Activated T-cell treated with anti-CD3 and anti-CD28 coated beads, Interleukin-2, amount 50 U/mL, for 24 hours (primary cell): ENCODE measurements around the gene BRAT1.

Source experiments
- DNase-seq: peaks from one replicate; pipeline ENCODE4 v3.0.0-alpha.2; 2020
- H3K27ac Mint-ChIP-seq: 2 replicates; pipeline ENCODE4 v1.8.0; 2020; ENCODE audit warnings: mild to moderate bottlenecking, mixed read lengths
- H3K27me3 Mint-ChIP-seq: 2 replicates; pipeline ENCODE4 v1.8.0; 2020; ENCODE audit warnings: mixed read lengths
- H3K36me3 Mint-ChIP-seq: 2 replicates; pipeline ENCODE4 v1.8.0; 2020; ENCODE audit warnings: low read depth, mixed read lengths
- H3K4me1 Mint-ChIP-seq: 2 replicates; pipeline ENCODE4 v1.8.0; 2020; ENCODE audit warnings: low read depth, mixed read lengths
- H3K4me3 Mint-ChIP-seq: 2 replicates; pipeline ENCODE4 v1.8.0; 2020; ENCODE audit warnings: mild to moderate bottlenecking, moderate library complexity, mixed read lengths
- H3K9me3 Mint-ChIP-seq: 2 replicates; pipeline ENCODE4 v1.8.0; 2020; ENCODE audit warnings: mixed read lengths

BRAT1 gene

DNA sequence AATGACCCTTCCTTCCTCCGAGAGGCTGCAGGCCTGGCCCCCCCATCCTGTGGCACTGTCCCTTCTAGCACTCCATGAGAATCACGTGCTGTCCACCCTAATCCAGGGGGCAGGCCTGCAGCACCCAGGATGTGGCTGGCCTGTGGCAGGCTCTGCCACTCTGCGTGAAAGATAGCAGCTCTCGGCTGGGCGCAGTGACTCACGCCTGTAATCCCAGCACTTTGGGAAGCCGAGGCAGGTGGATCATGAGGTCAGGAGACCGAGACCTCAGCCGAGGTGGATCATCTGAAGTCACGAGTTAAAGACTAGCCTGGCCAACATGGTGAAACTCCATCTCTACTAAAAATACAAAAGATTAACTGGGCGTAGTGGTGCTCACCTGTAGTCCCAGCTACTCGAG, 54.6 kb downstream of the BRAT1 start:
- no peak for DNase-seq
- H3K27me3 Mint-ChIP-seq, result peaks cover 9% of the 10 kb centered on the region
- H3K4me1 Mint-ChIP-seq, result peaks cover 2% of the 10 kb centered on the region
- H3K4me3 Mint-ChIP-seq, result no peak overlapping the region
- H3K36me3 Mint-ChIP-seq, result no peaks in the 10 kb centered on the region
- no peaks in the 10 kb centered on the region for H3K9me3 Mint-ChIP-seq
- H3K27ac Mint-ChIP-seq, result no peak overlapping the region

DNA sequence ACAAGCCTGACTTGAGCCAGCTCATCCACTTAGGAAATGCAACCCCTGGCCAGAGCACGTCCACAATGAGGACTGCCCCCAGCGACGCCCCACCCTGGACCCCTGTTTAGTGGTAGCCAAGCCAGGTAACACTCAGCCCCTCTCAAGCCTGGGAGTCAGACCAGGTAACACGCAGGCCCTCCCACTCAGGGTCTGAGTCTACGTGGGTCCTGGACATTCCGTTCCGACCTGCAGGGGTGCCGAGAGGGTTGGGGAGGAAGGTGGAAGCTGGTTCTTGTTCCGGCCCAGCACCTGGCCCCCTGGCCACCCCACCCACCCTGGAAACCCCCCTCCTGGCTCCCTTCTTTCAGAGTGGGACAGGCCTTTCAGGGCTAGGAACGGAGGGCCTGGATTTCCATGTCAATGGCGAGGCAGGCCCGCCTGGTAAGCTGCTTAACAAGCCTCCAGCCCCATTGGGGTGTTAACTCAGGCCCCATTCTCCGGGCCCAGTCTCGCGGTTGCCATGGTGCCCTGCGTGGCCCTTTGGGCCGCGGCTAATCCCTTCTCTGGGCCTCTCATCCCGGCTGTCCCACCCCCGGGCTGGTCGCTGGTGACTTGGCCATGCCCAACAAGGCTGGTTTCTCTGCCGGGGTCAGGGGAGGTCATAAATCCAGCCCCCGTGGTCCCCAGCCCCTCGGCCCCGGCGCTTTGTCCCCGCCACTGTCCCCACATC, 55.4 kb downstream of the BRAT1 start:
- Mint-ChIP-seq H3K27ac (no peak overlapping the region), H3K4me3 (no peak overlapping the region), H3K36me3 (no peaks in the 10 kb centered on the region), H3K27me3 (peaks cover 9% of the 10 kb centered on the region), H3K4me1 (peaks cover 2% of the 10 kb centered on the region), H3K9me3 (no peaks in the 10 kb centered on the region)
- no peak for DNase-seq

GRCh38 chr7:2499181-2499580, 56.1 kb downstream of the BRAT1 start:
- H3K36me3 Mint-ChIP-seq, result no peaks in the 10 kb centered on the region
- H3K27ac Mint-ChIP-seq, result no peak overlapping the region
- DNase-seq, result no peak
- no peaks in the 10 kb centered on the region for H3K9me3 Mint-ChIP-seq
- no peak overlapping the region for H3K4me3 Mint-ChIP-seq
- peaks cover 2% of the 10 kb centered on the region for H3K4me1 Mint-ChIP-seq
- peaks cover 9% of the 10 kb centered on the region for H3K27me3 Mint-ChIP-seq

DNA sequence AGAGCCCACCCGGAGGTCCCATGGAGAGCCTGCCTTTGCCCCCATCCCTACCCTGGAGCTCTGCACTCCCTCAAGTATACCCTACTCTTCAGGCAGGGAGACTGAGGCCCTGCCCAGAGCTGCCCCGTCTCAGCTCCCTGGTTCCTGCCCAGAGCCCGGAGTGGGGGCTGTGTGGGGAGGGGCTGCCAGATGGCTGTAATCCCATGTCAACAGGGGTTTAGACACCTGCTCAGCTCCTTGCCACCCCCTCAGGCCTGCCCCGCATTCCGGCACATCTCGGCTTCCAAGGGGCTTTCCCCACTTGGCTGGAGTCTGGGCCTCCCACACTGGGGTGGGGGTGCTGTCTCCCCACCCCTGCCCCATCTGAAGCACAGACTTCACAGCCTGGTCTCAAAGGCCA, 56.6 kb downstream of the BRAT1 start:
- Mint-ChIP-seq H3K27me3 (peaks cover 9% of the 10 kb centered on the region), H3K36me3 (no peaks in the 10 kb centered on the region), H3K4me3 (no peak overlapping the region), H3K9me3 (no peaks in the 10 kb centered on the region), H3K27ac (no peak overlapping the region), H3K4me1 (peaks cover 2% of the 10 kb centered on the region)
- no peak for DNase-seq

DNA sequence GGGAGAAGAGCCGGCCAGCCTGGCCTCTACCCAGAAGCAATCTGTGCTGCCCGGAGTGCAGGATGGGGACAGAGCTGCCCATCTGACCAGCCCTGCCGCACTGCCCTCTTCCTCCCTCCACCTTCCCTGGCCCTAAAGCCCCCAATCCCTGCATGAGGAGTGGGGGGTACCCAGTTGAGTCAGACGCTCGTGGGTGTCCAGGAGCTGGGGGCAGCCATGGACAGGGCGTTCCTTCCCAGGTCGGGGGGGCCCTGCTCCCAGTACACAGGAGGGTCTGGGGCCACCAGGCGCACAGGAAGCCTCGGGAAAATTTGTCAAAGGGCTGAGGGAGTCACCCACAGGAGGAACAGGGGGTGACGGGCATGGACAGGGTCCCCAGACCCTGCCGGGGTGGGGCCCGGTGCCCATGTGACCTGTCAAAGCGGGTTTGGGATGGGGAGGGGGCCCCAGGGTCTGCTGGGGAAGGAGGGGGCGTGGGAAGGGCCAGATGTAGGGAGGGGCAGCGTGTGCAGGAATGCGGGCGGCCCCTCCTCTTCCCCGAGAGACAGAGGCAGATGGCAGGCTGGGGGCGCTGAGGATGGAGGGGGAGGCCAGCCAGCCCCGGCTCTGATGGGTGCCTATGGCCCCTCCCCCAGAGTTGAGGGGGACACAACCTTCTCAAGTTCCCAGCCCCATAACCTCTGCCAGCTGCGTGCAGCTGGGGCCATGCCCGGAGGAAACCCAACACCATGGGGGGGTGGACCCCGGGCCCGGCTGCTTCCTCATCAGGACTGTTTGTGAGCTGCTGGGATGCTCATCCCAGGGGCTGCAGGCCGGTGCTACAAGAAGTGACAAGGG, 57.6 kb downstream of the BRAT1 start:
- no peak overlapping the region for H3K4me3 Mint-ChIP-seq
- peaks cover 9% of the 10 kb centered on the region for H3K27me3 Mint-ChIP-seq
- DNase-seq, result no peak
- H3K4me1 Mint-ChIP-seq, result peaks cover 2% of the 10 kb centered on the region
- H3K27ac Mint-ChIP-seq, result no peak overlapping the region
- H3K9me3 Mint-ChIP-seq, result no peaks in the 10 kb centered on the region
- H3K36me3 Mint-ChIP-seq, result no peaks in the 10 kb centered on the region

DNA sequence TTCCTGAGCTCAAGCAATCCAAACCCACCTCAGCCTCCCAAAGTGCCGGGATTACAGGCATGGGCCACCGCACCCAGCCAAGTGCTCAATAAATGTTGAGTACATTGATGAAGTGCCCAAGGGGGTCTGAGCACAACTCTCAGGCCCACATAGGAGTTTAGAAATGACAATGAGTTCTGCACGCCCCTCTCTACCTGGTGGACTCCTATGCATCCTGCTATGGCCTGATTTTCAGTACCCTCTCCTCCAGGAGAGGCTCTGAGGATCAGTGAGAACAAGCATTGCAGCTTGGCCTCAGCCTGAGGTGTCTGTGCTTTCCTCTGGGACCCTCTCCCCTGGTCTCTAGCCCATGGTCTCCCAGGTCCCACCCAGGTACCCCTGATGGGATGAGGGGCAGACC, 58.3 kb downstream of the BRAT1 start:
- no peak for DNase-seq
- Mint-ChIP-seq H3K4me3 (no peak overlapping the region), H3K9me3 (no peaks in the 10 kb centered on the region), H3K4me1 (peaks cover 2% of the 10 kb centered on the region), H3K36me3 (no peaks in the 10 kb centered on the region), H3K27me3 (peaks cover 9% of the 10 kb centered on the region), H3K27ac (no peak overlapping the region)

DNA sequence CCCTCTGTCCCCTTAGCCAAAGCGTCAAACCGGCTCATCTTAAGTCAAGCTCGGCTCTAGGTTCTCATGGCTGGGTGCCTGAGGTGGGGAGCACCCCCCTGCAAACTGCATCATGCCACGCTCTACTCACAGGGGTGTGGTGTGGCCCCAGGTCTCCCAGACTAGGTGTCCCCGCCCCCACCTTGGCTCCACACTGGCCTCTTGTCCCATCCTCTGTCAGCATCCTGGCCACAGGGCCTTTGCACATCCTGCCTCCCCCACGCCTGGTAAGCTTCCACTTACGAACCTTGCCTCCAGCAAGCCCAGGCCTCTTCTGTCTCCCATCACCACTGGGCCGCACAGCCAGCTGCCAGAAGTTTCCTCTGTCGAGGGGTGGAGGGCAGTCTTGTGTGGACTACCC, 58.9 kb downstream of the BRAT1 start:
- Mint-ChIP-seq H3K9me3 (no peaks in the 10 kb centered on the region), H3K36me3 (no peaks in the 10 kb centered on the region), H3K4me3 (no peak overlapping the region), H3K27ac (no peak overlapping the region), H3K27me3 (peaks cover 9% of the 10 kb centered on the region), H3K4me1 (peaks cover 2% of the 10 kb centered on the region)
- DNase-seq, result no peak

- H3K27ac Mint-ChIP-seq, result no peak overlapping the region
- no peak for DNase-seq
- peaks cover 9% of the 10 kb centered on the region for H3K27me3 Mint-ChIP-seq
- H3K9me3 Mint-ChIP-seq, result no peaks in the 10 kb centered on the region
- no peaks in the 10 kb centered on the region for H3K36me3 Mint-ChIP-seq
- H3K4me1 Mint-ChIP-seq, result peaks cover 2% of the 10 kb centered on the region
- no peak overlapping the region for H3K4me3 Mint-ChIP-seq
Observed at GRCh38 chr7:2495418-2496299, 59.7 kb downstream of the BRAT1 start.

DNA sequence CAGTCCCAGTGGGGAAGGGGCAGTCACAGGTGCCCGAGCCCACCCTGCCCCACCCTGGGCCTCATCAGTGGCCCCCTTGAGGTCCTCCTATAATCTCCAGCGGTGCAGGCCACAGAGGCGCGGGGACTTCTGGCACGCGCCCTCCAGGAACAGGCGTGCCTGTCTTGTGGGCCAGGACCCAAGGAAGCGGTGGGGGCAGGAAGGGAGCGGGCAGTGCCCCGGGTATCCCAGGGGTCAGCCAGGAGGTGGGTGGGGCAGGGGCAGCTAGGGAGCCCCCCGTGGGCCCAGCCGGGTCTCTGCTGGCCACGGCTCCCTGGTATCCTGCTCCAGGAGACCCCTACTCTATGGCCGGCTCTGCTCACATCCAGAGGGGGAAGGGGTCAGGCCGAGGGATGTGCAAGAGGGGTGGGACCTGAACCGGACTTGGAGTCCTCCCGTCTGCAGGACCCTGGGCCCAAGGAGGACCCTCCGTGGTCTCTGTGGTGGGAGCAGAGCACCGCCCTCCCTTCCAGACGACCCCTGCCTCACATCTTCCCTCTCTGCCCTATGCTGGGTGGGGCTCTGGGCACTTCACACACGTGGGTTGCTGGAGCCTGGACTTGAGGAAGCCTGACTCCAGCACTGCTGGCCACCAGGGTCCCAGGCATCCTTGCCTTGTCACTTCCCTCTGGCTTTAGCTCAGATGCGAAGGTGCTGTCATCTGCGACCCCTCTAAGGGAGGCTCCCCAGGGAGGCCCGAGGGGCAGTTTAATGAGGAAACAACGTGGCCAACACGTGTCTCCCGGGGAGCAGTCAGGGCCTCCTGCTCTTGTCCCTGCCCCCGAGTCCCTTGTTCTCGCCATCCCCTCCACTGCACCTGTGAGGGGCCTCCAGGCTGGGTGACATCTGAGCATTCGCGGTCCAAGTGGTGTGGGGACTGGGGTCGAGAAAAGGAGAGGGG, 60.9 kb downstream of the BRAT1 start:
- H3K36me3 Mint-ChIP-seq, result no peaks in the 10 kb centered on the region

DNA sequence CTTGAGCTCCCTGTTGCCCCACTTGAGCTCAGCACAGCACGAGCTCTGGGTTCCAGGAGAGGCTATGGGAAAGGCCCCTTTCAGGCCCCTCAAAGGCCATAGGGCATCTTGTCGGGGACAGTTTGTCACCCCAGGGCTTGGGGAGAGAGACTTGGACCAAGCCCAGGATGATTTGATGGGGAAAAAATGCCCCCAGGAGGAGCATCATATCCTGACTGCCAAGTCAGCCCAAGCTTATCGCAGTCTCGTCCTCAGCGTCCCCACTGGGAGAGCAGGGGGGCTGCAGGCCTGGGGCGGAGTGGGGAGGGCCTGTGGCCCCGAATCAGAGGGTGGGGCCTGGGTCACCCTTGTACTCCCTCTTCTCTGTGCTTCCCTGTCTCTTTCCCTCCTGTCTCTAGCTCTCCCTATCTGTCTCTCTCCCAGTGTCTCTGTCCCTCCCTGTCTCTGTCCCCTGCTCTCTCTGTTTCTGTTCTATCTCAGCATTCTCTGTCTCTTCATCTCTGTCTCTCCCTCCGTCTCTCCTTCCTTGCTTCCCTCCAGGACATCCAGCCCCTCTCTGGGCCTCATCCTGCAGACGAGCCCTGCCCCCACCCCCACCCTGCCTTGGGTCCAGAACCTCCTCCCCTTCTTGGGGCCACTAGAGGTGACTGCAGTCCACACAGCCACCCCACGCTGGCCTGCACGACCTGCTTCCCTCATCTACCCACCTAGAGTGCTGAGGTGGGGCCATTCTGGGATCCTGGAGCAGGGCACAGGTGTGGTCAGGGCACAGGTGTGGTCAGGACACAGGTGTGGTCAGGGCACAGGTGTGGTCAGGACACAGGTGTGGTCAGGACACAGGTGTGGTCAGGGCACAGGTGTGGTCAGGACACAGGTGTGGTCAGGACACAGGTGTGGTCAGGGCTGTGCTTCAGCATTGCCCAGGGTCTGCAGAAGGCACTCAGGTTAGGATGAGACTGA, 61.8 kb downstream of the BRAT1 start:
- Mint-ChIP-seq H3K27me3 (peaks cover 9% of the 10 kb centered on the region), H3K36me3 (no peaks in the 10 kb centered on the region), H3K4me3 (no peak overlapping the region), H3K9me3 (no peaks in the 10 kb centered on the region), H3K27ac (no peak overlapping the region), H3K4me1 (peaks cover 2% of the 10 kb centered on the region)
- no peak for DNase-seq

More for the DNA sequence above, 60.9 kb downstream of the BRAT1 start:
- Mint-ChIP-seq H3K9me3 (no peaks in the 10 kb centered on the region), H3K4me3 (no peak overlapping the region), H3K27me3 (peaks cover 9% of the 10 kb centered on the region), H3K4me1 (peaks cover 2% of the 10 kb centered on the region), H3K27ac (no peak overlapping the region)
- DNase-seq, result no peak

DNA sequence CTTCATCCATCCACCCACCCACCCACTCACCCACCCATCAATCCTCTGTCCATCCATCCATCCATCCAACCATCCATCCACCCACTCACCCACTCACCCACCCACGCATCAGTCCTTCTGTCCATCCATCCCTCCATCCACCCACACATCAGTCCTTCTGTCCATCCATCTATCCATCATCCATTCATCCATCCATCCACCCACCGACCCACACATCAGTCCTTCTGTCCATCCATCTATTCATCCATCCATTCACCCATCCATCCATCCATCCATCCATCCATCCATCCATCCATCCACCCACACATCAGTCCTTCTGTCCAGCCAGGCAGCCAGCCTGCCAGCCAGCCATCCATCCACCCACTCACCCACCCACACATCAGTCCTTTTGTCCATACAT, 63.3 kb downstream of the BRAT1 start:
- Mint-ChIP-seq H3K9me3 (no peaks in the 10 kb centered on the region), H3K36me3 (no peaks in the 10 kb centered on the region), H3K27ac (no peak overlapping the region), H3K4me3 (no peak overlapping the region), H3K27me3 (peaks cover 3% of the 10 kb centered on the region), H3K4me1 (no peaks in the 10 kb centered on the region)
- no peak for DNase-seq

DNA sequence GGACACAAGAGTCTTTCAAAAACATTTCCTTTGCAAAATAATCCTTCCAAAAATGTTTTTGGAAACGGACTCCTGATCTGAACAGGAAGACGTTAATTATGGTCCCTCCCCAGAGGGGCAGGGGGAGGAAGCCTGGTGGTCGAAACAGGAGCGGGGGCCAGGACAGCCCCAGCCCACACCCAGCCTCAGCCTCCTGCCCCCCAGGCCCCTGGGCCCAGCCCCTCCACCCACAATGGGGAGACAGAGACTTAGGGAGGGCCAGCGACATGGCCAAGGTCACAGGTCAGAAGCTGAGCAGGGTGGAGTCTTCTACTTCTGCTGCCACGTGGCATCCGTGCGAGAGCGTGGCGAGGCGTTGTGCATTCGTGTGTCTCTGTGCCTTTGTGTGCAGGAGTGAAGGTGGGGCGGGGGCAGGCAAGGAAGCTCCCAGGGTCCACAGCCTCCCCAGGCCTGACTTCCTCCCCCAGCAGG, 65.1 kb downstream of the BRAT1 start:
- Mint-ChIP-seq H3K36me3 (no peaks in the 10 kb centered on the region), H3K9me3 (no peaks in the 10 kb centered on the region), H3K4me1 (no peaks in the 10 kb centered on the region), H3K27ac (no peak overlapping the region), H3K27me3 (no peaks in the 10 kb centered on the region), H3K4me3 (no peak overlapping the region)
- DNase-seq, result no peak

- Mint-ChIP-seq H3K36me3 (no peaks in the 10 kb centered on the region), H3K9me3 (no peaks in the 10 kb centered on the region), H3K27me3 (no peaks in the 10 kb centered on the region), H3K4me3 (no peak overlapping the region), H3K27ac (no peak overlapping the region), H3K4me1 (no peaks in the 10 kb centered on the region)
- DNase-seq, result no peak
Observed at GRCh38 chr7:2488681-2489080, 66.6 kb downstream of the BRAT1 start.
